PC-9 (cell line): ENCODE measurements around the gene MYRIP. TPM values are rescaled to one million over a fixed set of nuclear protein-coding genes. Genes with fewer than 3 reads are reported as not detected.

ENCODE experiments used
- BruUV-seq: library from RNA; stranded (reverse); fragments of 400-500 nt; replicated peaks from 2 replicates; lab custom pipeline; 2021; lab: Mats Ljungman, UMichigan
- CTCF ChIA-PET: fragments of 300-600 bp; sonication (Branson Sonifier 250); formaldehyde crosslinking; loops from one replicate; lab custom pipeline; 2022; ENCODE audit warnings: antibody characterized with exemption; lab: Charles Lee
- POLR2A ChIA-PET: fragments of 300-600 bp; sonication (Branson Sonifier 250); formaldehyde crosslinking; loops from one replicate; lab custom pipeline; 2022; ENCODE audit warnings: antibody characterized with exemption; ENCODE audit not compliant: unreplicated experiment; lab: Charles Lee
- DNase-seq, 2 experiments: peaks; one replicate each; pipeline versions ENCODE4 v3.0.0 to v3.0.0-alpha.2; 2015 to 2022; ENCODE audit warnings: mixed read lengths in 1 of 2
- H2AFZ ChIP-seq: fragments of 200-600 bp; sonication (generic); 2 replicates; pipeline ENCODE4 v1.8.1; 2017; ENCODE audit warnings: antibody characterized with exemption
- H3F3A ChIP-seq: fragments of 200-600 bp; sonication (generic); 2 replicates; pipeline ENCODE4 v1.8.1; 2017; ENCODE audit warnings: antibody characterized with exemption, mild to moderate bottlenecking, low read depth; ENCODE audit not compliant: insufficient read depth
- H3K27ac ChIP-seq: fragments of 200-600 bp; sonication (generic); 2 replicates; pipeline ENCODE4 v1.6.1; 2016; ENCODE audit warnings: mixed run types
- H3K27me3 ChIP-seq: fragments of 200-600 bp; sonication (generic); 2 replicates; pipeline ENCODE4 v1.6.1; 2016; ENCODE audit warnings: low read depth, mixed run types; ENCODE audit not compliant: insufficient read depth
- H3K36me3 ChIP-seq: fragments of 200-600 bp; sonication (generic); 2 replicates; pipeline ENCODE4 v1.6.1; 2016; ENCODE audit warnings: low read depth, mixed run types
- H3K4me1 ChIP-seq: fragments of 200-600 bp; sonication (generic); replicated peaks from 2 replicates; pipeline ENCODE4 v1.6.1; 2016; ENCODE audit warnings: mixed run types; ENCODE audit not compliant: insufficient read depth
- H3K4me2 ChIP-seq: fragments of 200-600 bp; sonication (generic); 2 replicates; pipeline ENCODE4 v1.6.1; 2017; ENCODE audit warnings: mixed run types
- H3K4me3 ChIP-seq: fragments of 200-600 bp; sonication (generic); 2 replicates; pipeline ENCODE4 v1.6.1; 2016; ENCODE audit warnings: mixed run types
- H3K79me2 ChIP-seq: fragments of 200-600 bp; sonication (generic); 2 replicates; pipeline ENCODE4 v1.6.1; 2017; ENCODE audit warnings: low read depth, mixed run types
- H3K9me2 ChIP-seq: fragments of 200-600 bp; sonication (generic); 2 replicates; pipeline ENCODE4 v1.8.1; 2017; ENCODE audit warnings: mild to moderate bottlenecking; ENCODE audit not compliant: insufficient read depth
- H3K9me3 ChIP-seq: fragments of 200-600 bp; sonication (generic); 2 replicates; pipeline ENCODE4 v1.8.1; 2016; ENCODE audit warnings: low read depth; ENCODE audit not compliant: insufficient read depth
- H4K20me1 ChIP-seq: fragments of 200-600 bp; sonication (generic); 2 replicates; pipeline ENCODE4 v1.8.1; 2017; ENCODE audit not compliant: insufficient read depth
- EZH2 ChIP-seq: fragments of 200-600 bp; sonication (generic); IDR thresholded peaks from 2 replicates; pipeline ENCODE4 v1.8.0; 2017; ENCODE audit warnings: antibody characterized with exemption, low read depth
- intact Hi-C: fragments of 100-400 bp; cut with micrococcal nuclease; formaldehyde crosslinking; loops from one replicate; pipeline ENCODE4 v1.10.0; 2022; ENCODE audit not compliant: unreplicated experiment
- total RNA-seq: library from RNA; stranded (reverse); gene quantifications from 2 replicates; pipeline ENCODE4 v1.2.3, GENCODE V29; 2021
- TF ChIP-seq, protein P1 (sequence below): fragments of 200-600 bp; sonication (generic); conservative IDR thresholded peaks from 2 replicates; pipeline ENCODE4 v1.6.1; 2017; ENCODE audit warnings: mixed run types, antibody characterized with exemption, mild to moderate bottlenecking, moderate library complexity

The MYRIP gene
- total RNA-seq, 1 experiment from 2014 or later = not detected

DNA sequence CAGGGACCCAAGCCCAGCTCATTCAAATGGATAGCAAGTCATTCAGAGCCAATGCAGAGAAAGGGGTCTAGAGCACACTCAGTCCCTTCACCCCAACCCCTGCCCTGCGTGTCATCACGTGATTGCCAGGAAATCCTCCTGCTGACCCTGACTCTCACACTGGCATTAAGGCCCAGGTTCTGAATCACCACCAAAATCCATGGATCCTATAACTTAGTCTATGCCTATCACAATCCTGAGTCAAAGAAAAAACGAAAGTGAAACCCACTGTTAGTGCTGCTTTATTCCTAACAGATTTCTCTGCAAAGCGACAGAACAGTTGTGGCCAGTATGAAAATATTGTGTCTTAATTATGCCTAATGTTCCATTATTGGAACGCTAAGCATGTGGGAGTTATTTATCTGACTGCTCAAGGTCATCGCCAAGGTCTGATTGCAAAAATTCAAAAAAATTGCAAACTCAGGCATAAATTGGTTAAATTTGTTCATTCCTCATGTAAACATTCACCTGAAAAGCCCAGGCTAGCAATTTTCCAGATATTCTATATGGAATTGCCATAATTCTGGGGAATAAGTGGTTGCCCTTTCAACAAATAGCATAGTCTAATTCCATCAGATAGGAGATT lies 391.4 kb downstream of the MYRIP start:
- DNase-seq = no peak
- no peaks in the 10 kb centered on the region for H4K20me1 ChIP-seq
- no peaks in the 10 kb centered on the region for H3F3A ChIP-seq
- H3K9me2 ChIP-seq = no peaks in the 10 kb centered on the region
- ChIA-PET POLR2A (no interaction called here), CTCF (no interaction called here)
- no peak overlapping the region for H2AFZ ChIP-seq
- peak overlapping the region; percentile 19; the same call in 1 of the 2 replicates for H3K4me2 ChIP-seq
- H3K27me3 ChIP-seq = no peaks in the 10 kb centered on the region
- no peaks in the 10 kb centered on the region for H3K36me3 ChIP-seq
- no peak for TF ChIP-seq EZH2
- TF ChIP-seq, protein P1, sequence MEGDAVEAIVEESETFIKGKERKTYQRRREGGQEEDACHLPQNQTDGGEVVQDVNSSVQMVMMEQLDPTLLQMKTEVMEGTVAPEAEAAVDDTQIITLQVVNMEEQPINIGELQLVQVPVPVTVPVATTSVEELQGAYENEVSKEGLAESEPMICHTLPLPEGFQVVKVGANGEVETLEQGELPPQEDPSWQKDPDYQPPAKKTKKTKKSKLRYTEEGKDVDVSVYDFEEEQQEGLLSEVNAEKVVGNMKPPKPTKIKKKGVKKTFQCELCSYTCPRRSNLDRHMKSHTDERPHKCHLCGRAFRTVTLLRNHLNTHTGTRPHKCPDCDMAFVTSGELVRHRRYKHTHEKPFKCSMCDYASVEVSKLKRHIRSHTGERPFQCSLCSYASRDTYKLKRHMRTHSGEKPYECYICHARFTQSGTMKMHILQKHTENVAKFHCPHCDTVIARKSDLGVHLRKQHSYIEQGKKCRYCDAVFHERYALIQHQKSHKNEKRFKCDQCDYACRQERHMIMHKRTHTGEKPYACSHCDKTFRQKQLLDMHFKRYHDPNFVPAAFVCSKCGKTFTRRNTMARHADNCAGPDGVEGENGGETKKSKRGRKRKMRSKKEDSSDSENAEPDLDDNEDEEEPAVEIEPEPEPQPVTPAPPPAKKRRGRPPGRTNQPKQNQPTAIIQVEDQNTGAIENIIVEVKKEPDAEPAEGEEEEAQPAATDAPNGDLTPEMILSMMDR = no peak
- no peaks in the 10 kb centered on the region for H3K4me1 ChIP-seq
- intact Hi-C loops = no loop called here
- no peaks in the 10 kb centered on the region for H3K9me3 ChIP-seq
- no peaks in the 10 kb centered on the region for H3K79me2 ChIP-seq
- H3K4me3 ChIP-seq = no peak overlapping the region
- no TSS peak for BruUV-seq
- H3K27ac ChIP-seq = no peak overlapping the region

DNA sequence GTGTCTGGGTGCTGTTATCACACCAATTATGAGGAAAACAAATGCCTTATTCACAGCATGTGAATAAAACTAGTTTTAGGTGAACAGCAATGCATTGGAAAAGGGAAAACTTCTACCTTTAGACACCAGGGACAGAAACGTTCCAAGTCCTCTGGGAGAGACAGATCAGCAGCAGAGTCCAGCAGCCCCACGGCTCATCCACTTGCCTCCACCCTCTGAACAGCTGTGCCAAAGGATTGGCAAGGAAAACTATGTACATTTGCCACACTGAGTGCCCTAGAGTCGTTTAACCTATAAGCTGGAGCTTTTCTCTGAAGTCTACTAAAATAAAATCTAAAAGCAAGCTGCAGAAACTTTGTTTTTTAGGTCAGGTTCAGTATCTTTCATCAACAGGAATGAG lies 392.4 kb downstream of the MYRIP start:
- CTCF ChIA-PET = no interaction called here
- intact Hi-C loops = no loop called here
- no peak overlapping the region for H2AFZ ChIP-seq

DNA sequence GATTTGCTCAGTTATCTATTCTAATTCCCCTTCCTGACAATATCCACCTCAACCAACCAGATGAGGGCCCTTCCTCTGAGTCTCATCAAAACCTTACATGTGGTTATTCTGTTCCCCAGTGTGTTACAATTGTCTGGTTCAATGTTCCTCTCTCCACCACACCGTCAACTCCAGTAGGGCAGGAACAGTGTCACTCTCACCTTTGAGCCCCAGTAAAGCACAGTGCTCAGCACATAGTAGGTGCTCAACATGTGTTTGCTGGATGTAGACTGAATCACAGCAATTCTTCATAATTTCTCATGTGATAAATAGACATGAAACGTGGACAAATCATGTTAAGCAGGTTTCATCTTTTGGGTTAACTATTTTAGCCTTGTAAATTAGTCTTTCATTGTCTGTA lies 397.1 kb downstream of the MYRIP start:
- no peak overlapping the region for H3K4me3 ChIP-seq
- no peak overlapping the region for H3K4me2 ChIP-seq
- no peaks in the 10 kb centered on the region for H3F3A ChIP-seq
- no peak overlapping the region for H3K27ac ChIP-seq
- no peaks in the 10 kb centered on the region for H3K9me3 ChIP-seq
- H3K4me1 ChIP-seq = no peaks in the 10 kb centered on the region
- no peaks in the 10 kb centered on the region for H3K9me2 ChIP-seq
- CTCF ChIA-PET = no interaction called here
- H3K27me3 ChIP-seq = no peaks in the 10 kb centered on the region
- DNase-seq = no peak
- no peaks in the 10 kb centered on the region for H4K20me1 ChIP-seq
- intact Hi-C loops = no loop called here
- POLR2A ChIA-PET = interaction anchor here (0.6 kb wide), 1 partner anchor 103 kb away, joined by 3 read pairs; no protein-coding TSS in a partner anchor
- TF ChIP-seq, protein P1 = no peak
- TF ChIP-seq EZH2 = no peak
- no TSS peak for BruUV-seq
- no peaks in the 10 kb centered on the region for H3K79me2 ChIP-seq
- no peak overlapping the region for H2AFZ ChIP-seq
- no peaks in the 10 kb centered on the region for H3K36me3 ChIP-seq

More for the DNA sequence above, 392.4 kb downstream of the MYRIP start:
- TF ChIP-seq, protein P1 = no peak
- TF ChIP-seq EZH2 = no peak
- H3K9me3 ChIP-seq = no peaks in the 10 kb centered on the region
- no peaks in the 10 kb centered on the region for H3K27me3 ChIP-seq
- POLR2A ChIA-PET = no interaction called here
- no TSS peak for BruUV-seq
- no peak overlapping the region for H3K4me2 ChIP-seq
- H4K20me1 ChIP-seq = no peaks in the 10 kb centered on the region
- no peaks in the 10 kb centered on the region for H3K36me3 ChIP-seq
- no peaks in the 10 kb centered on the region for H3F3A ChIP-seq
- no peaks in the 10 kb centered on the region for H3K79me2 ChIP-seq
- no peaks in the 10 kb centered on the region for H3K9me2 ChIP-seq
- no peak overlapping the region for H3K4me3 ChIP-seq
- H3K27ac ChIP-seq = no peak overlapping the region
- H3K4me1 ChIP-seq = no peaks in the 10 kb centered on the region
- DNase-seq = no peak
